ENCODE results near the gene FKBP1A. TPM values are rescaled to one million over a fixed set of nuclear protein-coding genes. Genes with fewer than 3 reads are reported as not detected.

The FKBP1A gene
- total and polyA plus RNA-seq, 4 donors, result 145 to 465 (median 277) TPM

DNA sequence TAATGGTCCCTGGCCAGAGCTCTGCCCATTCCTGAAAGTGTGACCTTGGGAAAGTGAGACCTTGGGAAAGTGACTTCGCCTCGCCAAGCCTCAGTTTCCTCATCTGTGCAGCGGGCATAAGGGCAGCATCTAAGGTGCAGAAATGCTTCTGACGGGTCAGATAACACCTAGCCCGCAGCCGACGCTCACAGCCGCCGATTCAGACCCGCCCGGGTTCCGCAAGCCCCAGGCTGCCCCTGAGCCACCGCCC, 486 bp downstream of the FKBP1A start:
- Histone ChIP-seq H3K36me3 (ENCODE audit: control insufficient read depth in 4 of 4, insufficient read depth in 4 of 4, low read length in 4 of 4) (peaks cover 0 to 8% (median 2%) of the 10 kb centered on the region in 4 donors), H3K27me3 (ENCODE audit: control insufficient read depth in 3 of 3, insufficient read depth in 3 of 3, low read length in 2 of 3) (peaks cover 0 to 11% (median 11%) of the 10 kb centered on the region in 3 donors), H3K9me3 (ENCODE audit: control insufficient read depth in 4 of 4, insufficient read depth in 3 of 4, low read length in 3 of 4) (no peaks in the 10 kb centered on the region), H3K4me3 (peak overlapping the region; percentile 91), H3K4me1 (ENCODE audit: control insufficient read depth in 5 of 5, insufficient read depth in 5 of 5, low read length in 5 of 5) (peaks cover 8 to 41% (median 19%) of the 10 kb centered on the region in 5 donors), H3K9ac (ENCODE audit: insufficient read depth in 1 of 2, low read length in 2 of 2) (peak overlapping the region; percentile 51 to 80), H3K27ac (ENCODE audit: low read depth in 1 of 2, low read length in 1 of 2) (peak overlapping the region; percentile 86 to 91)
- TF ChIP-seq, protein P1, sequence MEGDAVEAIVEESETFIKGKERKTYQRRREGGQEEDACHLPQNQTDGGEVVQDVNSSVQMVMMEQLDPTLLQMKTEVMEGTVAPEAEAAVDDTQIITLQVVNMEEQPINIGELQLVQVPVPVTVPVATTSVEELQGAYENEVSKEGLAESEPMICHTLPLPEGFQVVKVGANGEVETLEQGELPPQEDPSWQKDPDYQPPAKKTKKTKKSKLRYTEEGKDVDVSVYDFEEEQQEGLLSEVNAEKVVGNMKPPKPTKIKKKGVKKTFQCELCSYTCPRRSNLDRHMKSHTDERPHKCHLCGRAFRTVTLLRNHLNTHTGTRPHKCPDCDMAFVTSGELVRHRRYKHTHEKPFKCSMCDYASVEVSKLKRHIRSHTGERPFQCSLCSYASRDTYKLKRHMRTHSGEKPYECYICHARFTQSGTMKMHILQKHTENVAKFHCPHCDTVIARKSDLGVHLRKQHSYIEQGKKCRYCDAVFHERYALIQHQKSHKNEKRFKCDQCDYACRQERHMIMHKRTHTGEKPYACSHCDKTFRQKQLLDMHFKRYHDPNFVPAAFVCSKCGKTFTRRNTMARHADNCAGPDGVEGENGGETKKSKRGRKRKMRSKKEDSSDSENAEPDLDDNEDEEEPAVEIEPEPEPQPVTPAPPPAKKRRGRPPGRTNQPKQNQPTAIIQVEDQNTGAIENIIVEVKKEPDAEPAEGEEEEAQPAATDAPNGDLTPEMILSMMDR (IDR thresholded peaks at IDR 0.05; ENCODE audit: control extremely low read depth, extremely low read depth), result no peak
- no peak for DNase-seq
- ATAC-seq (ENCODE audit: insufficient read depth, low FRiP score), result no peak
- 0% methylated on average over 7 to 13 of the region's 13 CpGs for whole genome bisulfite sequencing, 2 donors

DNA sequence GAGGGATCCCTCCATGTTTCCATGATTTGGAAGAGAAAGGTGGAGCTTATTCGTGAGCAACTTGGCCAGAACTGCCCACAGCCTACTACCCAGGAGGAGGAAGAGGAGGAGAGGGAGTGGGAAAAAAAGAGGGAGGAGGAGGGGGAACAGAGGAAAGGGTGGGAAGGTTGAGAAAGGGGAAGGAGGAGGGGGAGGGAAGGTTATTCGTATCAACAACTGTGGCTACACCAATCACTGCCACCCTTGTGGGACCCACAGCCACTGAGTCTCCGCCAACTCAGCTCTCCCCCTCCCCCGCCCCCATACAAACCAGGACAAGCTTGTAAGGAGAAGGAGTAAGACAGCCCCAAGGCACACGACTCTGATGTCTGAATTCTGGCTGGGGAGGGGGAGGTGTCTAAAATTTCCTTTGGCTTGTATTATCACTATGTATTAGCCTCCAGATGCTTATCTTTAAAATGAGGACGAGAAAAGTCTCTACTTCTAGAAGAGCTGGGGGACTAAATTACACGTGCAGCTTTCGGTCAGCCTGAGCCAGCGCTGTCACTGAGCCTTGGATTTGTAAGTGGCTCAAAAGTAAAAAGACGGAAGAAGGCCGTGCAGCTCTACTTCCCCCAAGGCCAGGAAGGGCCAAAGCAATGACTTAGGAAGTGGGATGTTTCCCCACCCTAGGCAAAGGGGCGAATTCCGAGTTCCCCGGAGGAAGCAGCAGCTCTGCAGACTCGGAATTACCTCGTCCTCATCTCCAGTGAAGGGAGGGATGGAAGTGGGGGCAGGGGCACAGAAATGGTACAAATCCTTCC, 1.0 kb downstream of the FKBP1A start:
- Histone ChIP-seq H3K9me3 (ENCODE audit: control insufficient read depth in 4 of 4, insufficient read depth in 3 of 4, low read length in 3 of 4) (no peaks in the 10 kb centered on the region), H3K4me3 (peak overlapping the region; percentile 91), H3K27ac (ENCODE audit: low read depth in 1 of 2, low read length in 1 of 2) (peak overlapping the region; percentile 86 to 91), H3K9ac (ENCODE audit: insufficient read depth in 1 of 2, low read length in 2 of 2) (peak overlapping the region; percentile 51 to 80), H3K36me3 (ENCODE audit: control insufficient read depth in 4 of 4, insufficient read depth in 4 of 4, low read length in 4 of 4) (peaks cover 0 to 8% (median 2%) of the 10 kb centered on the region in 4 donors), H3K27me3 (ENCODE audit: control insufficient read depth in 3 of 3, insufficient read depth in 3 of 3, low read length in 2 of 3) (peaks cover 0 to 11% (median 8%) of the 10 kb centered on the region in 3 donors), H3K4me1 (ENCODE audit: control insufficient read depth in 5 of 5, insufficient read depth in 5 of 5, low read length in 5 of 5) (peaks cover 8 to 41% (median 22%) of the 10 kb centered on the region in 5 donors)
- no peak for ATAC-seq (ENCODE audit: insufficient read depth, low FRiP score)
- WGBS, 2 donors, result 2 to 5% methylated on average over 15 to 16 of the region's 16 CpGs
- TF ChIP-seq, protein P1 (IDR thresholded peaks at IDR 0.05; ENCODE audit: control extremely low read depth, extremely low read depth), result no peak
- no peak for DNase-seq

- Histone ChIP-seq H3K9me3 (ENCODE audit: control insufficient read depth in 4 of 4, insufficient read depth in 3 of 4, low read length in 3 of 4) (no peaks in the 10 kb centered on the region), H3K9ac (ENCODE audit: insufficient read depth in 1 of 2, low read length in 2 of 2) (peak overlapping the region in 1 of 2 donors; percentile 26), H3K4me1 (ENCODE audit: control insufficient read depth in 5 of 5, insufficient read depth in 5 of 5, low read length in 5 of 5) (peaks cover 8 to 41% (median 28%) of the 10 kb centered on the region in 5 donors), H3K27ac (ENCODE audit: low read depth in 1 of 2, low read length in 1 of 2) (peak overlapping the region; percentile 76 to 86), H3K4me3 (peak overlapping the region; percentile 91), H3K36me3 (ENCODE audit: control insufficient read depth in 4 of 4, insufficient read depth in 4 of 4, low read length in 4 of 4) (peaks cover 0 to 8% (median 6%) of the 10 kb centered on the region in 4 donors), H3K27me3 (ENCODE audit: control insufficient read depth in 3 of 3, insufficient read depth in 3 of 3, low read length in 2 of 3) (peaks cover 0 to 11% (median 8%) of the 10 kb centered on the region in 3 donors)
- ATAC-seq (ENCODE audit: insufficient read depth, low FRiP score) (no peak), DNase-seq (no peak)
- 43 to 61% methylated on average over 16 of the region's 16 CpGs for WGBS, 2 donors
- TF ChIP-seq, protein P1 (IDR thresholded peaks at IDR 0.05; ENCODE audit: control extremely low read depth, extremely low read depth), result no peak
Measured at GRCh38 chr20:1390581-1391403, 2.1 kb downstream of the FKBP1A start.

All from lung (tissue), 12 donors.